ENCODE results near the gene SPATS1.
A peak's percentile ranks its signal among the peaks of the same experiment; 100 is the strongest.

Gene SPATS1

GRCh38 chr6:44342489-44342888 lies at the start of gene SPATS1:
Gene SPATS1 (plus strand): TSS chr6:44342650. CDS start chr6:44343096, 446 bp downstream.
- DNase-seq, result no peak

DNA sequence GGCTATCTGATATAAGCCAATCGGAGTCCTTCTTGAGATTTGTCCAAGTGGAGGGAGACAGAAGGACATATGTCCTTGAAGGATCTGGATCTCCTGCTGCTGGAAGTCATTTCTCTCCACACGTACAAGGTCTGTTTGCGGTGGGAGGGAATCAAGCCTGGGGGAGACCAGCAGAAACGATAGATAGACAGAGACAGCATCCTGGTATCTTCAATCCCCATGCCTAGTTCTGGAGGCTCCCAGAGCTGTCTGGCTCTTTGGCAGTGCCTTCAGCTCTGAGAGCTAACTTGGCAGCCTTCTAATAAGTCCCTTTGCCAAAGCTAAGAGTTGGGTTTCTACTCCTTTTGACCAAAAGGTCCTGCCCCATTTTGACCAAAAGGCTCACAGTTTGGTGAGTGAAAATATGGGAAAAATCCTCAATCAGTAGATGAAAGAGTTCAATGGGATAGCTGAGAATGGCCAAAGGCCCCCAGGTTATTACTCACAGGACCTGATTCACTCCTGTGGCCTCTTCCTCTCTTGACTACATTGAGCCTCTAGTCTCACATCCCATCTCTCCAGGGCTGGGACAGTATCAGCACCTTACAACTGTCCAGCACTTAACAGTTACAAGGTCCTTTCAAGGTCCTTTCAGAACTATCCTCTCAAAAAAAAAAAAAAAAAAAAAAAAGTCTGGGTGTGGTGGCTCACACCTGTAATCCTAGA lies 49.6 kb upstream of the SPATS1 start:
- DNase-seq, result no peak

DNA sequence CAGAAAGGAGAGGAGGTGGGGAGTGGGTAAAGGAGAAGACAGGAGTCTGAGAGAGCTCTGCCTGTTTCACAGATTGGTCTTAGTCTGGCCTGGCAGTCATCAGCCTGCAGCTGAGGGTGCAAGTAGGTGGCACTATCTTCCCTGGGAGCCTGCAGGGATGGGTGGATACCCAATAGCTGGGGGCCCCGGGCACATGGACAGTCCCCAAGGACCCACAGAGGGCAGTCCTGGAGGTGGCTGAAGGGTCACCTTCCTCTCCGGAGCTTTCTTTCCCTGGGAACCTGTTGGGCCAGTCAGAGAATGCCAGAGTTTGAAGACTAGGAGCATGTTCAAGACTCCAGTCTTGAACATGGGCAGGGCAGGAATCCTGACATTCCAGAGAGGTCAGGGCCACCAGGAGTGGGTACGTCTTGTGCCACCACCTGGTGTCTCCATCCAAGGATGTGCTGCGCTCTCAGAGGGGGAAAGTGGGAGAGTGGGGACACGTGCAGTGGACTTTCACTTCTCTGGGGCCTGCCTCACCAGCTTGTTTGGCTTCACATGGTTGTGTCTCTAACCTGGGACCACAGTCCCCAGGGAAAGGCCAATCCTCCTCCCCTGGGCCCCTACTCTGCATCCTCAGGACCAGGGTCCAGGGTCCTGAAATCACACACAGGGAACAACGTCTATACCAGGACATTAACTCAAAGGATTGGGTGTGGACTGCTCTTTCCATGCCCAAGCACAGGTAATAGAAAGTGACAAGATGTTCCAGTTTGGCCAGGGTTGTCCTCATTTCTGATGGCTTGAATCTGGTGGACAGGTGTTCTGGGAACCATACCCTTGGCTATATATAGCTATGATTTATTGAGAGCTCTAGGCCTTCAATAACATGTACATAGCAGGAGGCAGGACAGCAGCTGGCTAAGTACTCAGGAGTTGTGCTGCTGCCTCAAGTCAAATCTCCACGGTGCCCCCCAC lies 47.3 kb upstream of the SPATS1 start:
- DNase-seq, result no peak

DNA sequence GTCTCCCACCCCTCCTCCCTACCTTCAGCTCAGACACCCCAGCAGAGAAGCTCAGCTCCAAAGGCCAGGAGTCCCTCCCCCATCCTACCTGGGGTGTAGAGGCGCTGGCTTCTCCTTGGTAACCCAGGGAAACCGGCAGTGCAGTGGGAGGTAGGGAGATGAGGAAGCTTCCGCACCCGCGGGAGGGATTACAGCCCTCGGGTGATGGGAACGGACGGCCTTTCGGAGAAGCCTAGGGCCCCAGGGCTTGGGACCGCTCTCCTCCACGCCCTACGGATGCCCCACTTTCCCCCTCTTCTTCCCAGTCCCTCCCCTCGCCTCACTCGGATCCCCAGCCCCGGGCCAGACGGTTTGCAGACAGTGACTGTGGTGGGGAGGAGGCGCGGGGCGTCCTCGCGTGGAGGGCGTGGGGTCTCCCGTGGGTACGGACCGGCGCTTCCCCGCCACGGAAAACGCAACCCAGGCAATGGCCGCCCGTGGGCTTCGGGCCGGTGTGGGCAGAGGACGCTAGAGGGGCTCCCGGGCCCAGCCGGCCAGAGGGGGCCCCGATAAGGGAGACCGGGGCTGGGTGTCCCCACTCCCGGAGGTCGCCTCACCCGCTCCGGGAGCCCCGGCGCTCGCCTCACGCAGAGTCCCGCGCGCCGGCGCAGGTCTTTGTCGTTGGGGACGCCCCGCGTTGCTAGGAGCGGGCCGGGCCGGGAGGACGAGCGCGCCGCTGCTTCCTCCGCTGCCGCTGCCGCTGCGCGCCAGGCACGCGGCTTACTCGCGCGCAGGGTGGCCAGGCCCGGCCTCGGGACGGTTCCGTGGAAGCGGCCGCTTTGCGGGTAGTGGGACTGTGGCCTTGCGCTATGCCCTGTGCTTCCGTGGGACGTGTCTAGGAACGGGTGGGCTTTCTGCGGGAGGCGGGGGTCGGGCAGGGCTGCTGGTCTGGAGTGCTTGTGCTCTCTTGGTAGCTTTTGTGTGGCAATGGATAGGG lies 45.1 kb upstream of the SPATS1 start:
- peak; percentile 46 for DNase-seq

- no peak for DNase-seq
These were observed 44.2 kb upstream of the SPATS1 start for GRCh38 chr6:44298055-44298803.

- no peak for DNase-seq
These were observed 43.6 kb upstream of the SPATS1 start for GRCh38 chr6:44298864-44299263.

DNA sequence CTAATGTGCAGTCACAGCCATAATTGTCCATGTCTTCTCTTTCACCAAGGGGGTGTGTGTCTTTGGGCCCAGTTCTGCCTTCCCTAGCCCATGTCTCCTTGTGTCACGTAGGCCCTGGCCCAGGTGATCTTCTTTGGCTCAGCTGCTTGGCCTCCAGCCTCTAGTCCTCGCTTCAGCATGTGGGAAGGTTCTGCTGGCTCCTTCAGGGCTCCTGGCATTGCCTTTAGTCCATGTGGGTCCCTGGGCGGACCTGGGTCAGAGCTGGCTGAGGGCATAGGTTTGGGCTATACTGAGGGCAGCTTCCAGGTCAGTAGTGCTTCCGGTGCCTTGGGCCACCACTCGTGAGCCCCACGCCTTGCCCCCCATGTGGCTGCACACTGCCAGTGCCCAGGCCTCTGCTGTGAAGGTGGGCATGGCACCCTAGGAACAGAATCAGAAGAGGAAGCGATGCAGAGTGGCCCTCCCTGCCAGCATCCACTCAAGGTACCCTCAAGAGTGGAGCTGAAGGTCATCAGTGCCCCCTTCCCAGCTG lies 42.1 kb upstream of the SPATS1 start:
- DNase-seq, result no peak

DNA sequence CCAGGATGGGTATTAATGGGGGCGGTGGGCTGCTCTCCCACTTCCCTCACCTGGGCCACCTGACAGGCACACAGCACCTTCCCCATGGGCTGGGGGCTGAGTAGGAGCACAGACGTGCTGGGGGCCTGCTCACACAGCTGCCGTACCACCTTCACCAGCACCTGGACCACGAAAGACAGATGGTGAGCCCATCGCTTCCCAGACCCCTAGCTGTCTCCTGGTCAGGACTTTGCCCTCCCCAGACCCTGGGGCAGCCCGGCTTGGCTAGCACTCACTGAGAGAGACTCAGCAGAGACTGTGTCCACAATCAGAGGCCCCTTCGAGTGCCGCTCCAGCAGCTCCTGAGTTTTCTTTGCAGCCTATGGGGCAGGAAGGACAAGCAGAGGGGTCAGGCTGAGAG lies 41.3 kb upstream of the SPATS1 start:
- no peak for DNase-seq

- no peak for DNase-seq
These were observed 40.5 kb upstream of the SPATS1 start for GRCh38 chr6:44301782-44302564.

DNA sequence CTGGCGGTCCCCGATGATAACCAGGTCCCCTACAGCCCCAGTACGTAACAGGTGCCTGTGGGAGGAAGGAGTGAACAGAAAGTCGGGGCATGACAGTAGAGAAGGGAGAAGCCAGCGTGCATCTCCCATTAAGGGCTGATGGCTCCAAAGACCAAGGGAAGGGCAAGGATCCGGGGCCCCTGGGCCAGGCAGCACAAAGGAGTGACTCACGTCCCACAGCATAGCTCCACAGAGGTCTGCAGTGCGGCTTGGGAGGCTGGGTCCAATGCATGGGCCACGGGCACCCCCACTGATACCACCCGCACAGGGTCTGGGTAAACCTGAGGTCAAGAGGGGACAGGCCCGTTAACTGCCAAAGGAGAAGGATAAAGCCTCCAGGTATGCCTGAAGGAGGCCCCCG lies 39.6 kb upstream of the SPATS1 start:
- DNase-seq, result no peak

DNA sequence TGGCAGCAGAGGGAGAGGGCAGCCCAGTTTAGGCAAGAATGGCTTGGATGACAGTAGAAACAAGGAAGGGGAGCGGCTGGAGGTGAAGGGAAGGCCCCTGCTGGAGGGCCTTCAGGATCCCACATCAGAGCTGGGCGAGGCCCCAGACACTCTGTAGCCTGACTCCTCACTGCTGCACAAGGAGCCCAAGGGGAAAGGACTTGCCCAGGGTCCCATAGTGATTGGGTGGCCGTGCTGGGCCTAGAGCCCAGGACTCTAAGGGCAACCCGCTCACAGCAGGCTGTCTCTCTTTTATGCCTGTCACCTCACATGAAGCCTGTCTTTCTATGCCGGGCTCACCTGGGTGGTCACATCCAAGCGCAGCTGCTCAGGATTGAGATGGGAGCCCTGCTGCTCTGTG lies 38.6 kb upstream of the SPATS1 start:
- no peak for DNase-seq

GRCh38 chr6:44304282-44305199 lies 37.9 kb upstream of the SPATS1 start:
- DNase-seq, result no peak

DNA sequence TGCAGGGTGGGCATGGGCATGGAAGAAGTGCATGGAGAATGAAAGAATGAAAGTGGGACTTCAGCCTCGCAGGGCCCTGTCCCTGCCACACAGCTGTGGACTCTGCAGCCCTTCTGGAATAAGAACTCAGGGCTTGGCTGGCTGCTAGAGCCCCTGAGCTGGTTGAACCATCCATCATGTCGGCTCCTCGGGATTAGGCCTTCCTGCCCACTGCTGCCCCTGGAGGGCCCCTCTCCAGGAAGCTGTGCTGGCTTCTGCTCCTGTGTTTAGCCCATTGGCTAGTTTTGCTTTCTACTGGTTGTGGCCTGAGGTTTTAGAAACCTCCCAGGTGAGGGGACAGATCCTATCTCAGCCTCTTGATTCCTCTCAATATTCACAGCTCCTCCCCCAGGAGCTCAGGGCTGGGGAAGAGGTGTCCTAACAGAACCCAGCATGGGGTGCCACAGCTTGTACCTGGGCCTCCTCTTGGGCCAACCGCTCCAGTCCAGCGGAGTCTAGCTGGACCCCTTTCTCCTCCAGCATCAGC lies 37.2 kb upstream of the SPATS1 start:
- no peak for DNase-seq

GRCh38 chr6:44306710-44307109 lies 35.7 kb upstream of the SPATS1 start:
- no peak for DNase-seq

DNA sequence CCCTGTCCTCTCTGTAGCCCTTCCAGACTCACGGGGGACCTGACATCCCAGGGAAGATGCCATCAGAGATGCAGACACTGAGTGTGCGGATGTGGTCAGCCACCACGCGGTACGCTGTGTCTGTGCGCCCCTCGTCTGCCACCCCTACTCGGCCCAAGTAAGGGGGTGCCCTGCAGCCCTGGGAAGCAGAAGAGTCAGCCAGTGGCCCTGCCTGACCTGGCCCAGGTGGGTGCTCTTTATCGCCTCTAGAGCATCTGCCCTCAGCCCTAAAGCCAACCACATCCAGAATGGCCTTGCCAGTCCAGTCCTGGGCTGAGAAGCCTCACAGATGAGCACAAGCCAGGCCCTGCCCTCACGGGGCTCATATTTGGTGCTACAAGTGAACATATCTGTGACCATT lies 35.2 kb upstream of the SPATS1 start:
- DNase-seq, result no peak

DNA sequence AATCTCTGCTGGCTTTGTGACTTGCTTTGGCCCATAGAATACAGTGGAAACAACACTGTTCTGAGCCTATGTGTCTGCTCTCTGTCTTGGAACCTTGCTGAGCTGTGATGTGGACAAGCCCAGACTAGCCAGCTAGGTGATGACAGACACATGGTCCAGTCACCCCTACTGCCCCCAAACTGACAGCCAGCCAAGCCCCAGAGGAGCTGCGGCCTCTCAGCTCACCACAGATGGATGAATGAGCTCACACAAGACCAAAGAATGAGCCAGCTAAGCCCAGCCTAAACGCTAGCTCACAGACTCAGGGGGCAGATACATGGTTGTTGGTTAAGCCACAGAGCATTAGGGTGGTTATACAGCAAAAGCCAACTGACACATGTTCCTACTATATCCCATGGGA lies 33.4 kb upstream of the SPATS1 start:
- DNase-seq, result no peak

GRCh38 chr6:44309631-44310030 lies 32.8 kb upstream of the SPATS1 start:
- no peak for DNase-seq

DNA sequence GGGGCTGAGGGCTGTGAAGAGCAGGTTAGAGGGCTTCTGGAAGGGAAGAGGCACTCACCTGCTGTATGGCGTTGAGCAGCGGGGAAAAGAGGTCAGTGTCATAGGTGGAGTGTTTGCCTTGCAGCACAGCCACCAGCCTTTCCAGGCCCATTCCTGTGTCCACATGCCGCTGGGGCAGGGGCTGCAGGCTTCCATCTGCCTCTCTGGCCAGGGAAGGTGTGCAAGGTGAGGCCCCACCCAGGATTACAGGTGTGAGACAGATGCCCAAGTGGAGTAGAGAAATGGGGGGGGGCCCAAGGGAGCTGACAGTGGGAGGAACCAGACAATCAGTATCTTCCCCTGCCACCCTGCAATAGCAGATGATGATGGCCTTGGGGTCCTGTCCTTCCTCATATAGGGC lies 32.2 kb upstream of the SPATS1 start:
- DNase-seq, result no peak

DNA sequence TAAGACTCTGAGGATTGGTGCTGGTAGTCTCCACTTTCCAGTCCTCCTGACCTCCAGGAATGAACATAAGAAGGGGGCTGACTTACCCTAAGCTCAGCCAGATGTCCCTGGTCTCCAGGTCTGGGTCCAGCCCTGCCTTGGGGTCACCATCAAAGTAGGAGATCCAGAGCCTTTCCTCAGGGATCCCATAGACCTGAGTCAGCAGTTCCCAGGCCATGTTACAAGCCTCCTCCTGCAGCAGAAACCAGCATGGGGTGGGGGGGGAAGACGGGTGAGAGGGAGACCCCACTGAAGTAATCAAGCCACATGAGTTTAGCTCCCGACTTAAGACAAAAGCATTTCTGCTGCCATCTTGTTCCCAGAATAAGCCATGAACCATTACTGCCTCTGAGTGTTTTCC lies 31.1 kb upstream of the SPATS1 start:
- DNase-seq, result no peak

GRCh38 chr6:44311767-44312166 lies 30.7 kb upstream of the SPATS1 start:
- no peak for DNase-seq
